Hematopoietic multipotent progenitor cell treated with erythropoietin and hydrocortisone succinate and interleukin-3 and kit ligand, for 4 days (in vitro differentiated cells): ENCODE results near the gene KLHL3.

Source experiments
- DNase-seq: peaks from one replicate; pipeline ENCODE4 v3.0.0-alpha.2; 2015

KLHL3 gene

GRCh38 chr5:137606401-137606800, 129.5 kb downstream of the KLHL3 start:
- DNase-seq, result no peak

DNA sequence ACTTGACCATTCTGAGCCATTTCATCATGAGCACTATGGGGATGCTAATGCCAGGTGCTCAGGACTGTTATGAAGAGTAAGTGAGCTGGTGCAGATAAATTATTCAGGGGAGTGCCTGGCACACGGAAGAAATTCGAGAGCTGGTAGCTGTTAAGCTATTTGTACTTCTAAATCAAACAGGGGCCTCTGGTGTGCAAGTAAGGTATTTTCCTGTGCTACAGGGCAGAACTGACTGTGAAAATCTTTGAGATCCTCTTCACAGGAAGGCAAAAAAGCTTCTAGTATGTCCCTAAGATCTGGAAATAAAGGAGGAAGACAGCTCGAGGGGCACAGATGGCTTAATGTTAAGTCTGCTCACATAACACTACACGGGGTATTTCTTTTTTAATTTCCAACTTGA, 130.5 kb downstream of the KLHL3 start:
- DNase-seq, result peak; percentile 61

- no peak for DNase-seq
Observed at GRCh38 chr5:137604348-137605095, 131.4 kb downstream of the KLHL3 start.

DNA sequence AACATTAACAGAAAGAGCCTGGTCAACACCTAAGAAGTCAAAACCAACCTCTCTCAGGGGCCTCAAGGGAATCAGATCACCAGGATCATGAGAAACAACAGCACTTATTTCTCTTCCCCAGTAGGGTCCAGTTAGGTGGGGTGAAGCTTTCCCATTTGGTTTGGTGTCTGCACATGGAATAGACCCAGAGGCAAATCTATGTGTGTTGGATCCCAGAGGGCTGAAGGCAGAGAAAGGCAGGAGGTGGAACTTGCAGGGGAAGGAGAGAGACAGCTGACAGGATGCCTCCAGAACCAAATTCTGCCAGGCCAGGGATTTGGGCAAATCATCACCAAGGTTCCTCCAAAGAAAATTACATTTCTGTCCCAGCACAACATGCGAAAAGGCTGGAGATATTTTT, 132.0 kb downstream of the KLHL3 start:
- no peak for DNase-seq

- no peak for DNase-seq
Observed at GRCh38 chr5:137603356-137603755, 132.5 kb downstream of the KLHL3 start.

- no peak for DNase-seq
Observed at GRCh38 chr5:137602721-137603273, 133.1 kb downstream of the KLHL3 start.

GRCh38 chr5:137600721-137601360, 135.0 kb downstream of the KLHL3 start:
- no peak for DNase-seq

- DNase-seq, result no peak
Observed at GRCh38 chr5:137599457-137599856, 136.4 kb downstream of the KLHL3 start.

- no peak for DNase-seq
Observed at GRCh38 chr5:137598399-137598798, 137.5 kb downstream of the KLHL3 start.

- DNase-seq, result no peak
Observed at GRCh38 chr5:137596941-137597340, 138.9 kb downstream of the KLHL3 start.

GRCh38 chr5:137595396-137596079, 140.4 kb downstream of the KLHL3 start:
- no peak for DNase-seq

- peak; percentile 15 for DNase-seq
Observed at GRCh38 chr5:137594717-137595116, 141.2 kb downstream of the KLHL3 start.

DNA sequence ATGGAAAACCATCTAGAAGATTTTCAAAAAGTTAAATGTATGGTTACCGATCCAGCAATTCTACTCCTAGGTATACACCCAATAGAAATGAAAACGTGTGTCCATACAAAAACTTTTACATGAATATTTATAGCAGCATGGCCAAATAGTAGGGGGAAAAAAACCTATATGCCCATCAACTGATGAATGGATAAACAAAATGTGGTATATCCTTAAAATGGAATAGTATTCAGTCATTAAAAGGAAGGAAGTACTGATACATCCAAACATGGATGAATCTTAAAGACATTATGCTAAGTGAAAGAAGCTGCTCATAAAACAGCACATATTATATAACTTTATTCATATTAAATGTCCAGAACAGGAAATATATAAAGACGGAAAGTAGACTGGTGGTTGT, 143.6 kb downstream of the KLHL3 start:
- DNase-seq, result no peak

GRCh38 chr5:137589185-137589584, 146.7 kb downstream of the KLHL3 start:
- DNase-seq, result no peak

DNA sequence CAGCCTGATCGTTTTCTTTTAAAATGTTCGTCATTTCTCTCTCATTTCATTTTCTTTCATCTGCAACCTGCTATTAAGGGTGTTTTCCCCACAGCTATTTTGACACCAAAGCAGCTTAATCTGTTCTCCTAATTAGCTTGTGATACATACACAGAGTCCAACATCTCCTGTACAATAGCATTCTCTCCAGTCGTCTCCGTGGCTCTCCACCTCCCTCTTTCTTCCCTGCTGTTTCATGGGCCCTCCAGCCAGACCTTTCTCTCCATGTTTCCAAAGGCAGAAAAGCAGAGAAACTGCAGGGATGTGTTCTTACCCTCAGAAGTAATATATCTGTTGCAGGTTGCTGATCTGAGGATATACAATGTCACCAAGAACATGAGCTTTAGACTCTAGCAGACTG, 148.0 kb downstream of the KLHL3 start:
- no peak for DNase-seq

- no peak for DNase-seq
Observed at GRCh38 chr5:137584262-137584661, 151.6 kb downstream of the KLHL3 start.

- DNase-seq, result no peak
Observed at GRCh38 chr5:137583129-137583528, 152.8 kb downstream of the KLHL3 start.

GRCh38 chr5:137582218-137582617, 153.7 kb downstream of the KLHL3 start:
- DNase-seq, result peak; percentile 48

GRCh38 chr5:137581776-137582175, 154.1 kb downstream of the KLHL3 start:
- no peak for DNase-seq

DNA sequence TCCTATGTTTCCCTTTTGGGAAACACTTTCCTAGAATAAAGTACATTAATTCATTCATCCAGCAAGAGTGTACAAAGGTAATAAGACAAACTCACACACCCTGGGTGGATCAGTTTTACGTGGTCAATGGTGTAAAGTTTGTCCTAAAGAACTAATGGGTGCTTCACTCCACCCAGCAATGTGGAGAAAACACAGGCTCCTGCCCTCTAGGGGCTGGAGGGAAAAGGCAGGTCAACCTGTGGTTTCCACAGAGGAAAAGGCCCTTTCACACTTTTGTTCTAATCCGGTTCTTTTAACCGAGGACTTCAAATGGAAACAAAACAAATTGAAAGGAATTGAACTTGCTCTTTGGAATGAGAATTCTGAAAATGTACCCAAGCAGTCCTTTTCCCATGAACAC, 155.9 kb downstream of the KLHL3 start:
- DNase-seq, result peak; percentile 46

DNA sequence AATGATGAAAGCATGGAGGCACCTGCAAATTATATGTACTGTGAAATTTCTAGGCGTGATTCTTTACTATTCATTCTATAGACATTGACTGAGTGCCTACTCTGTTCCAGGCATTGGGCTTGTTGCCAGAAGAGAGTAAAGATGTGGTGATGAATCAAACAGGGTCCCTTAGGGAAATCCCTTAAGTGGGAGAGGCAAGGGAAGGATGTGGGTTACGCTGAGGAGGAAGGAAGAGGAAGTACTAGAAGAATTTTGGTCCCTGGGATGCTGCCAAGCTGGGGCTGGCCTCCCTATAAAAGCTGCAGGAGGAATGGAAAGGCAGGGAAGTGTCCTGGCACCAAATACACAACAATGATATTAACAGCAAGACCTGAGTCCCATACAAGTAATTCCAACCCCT, 160.0 kb downstream of the KLHL3 start:
- DNase-seq, result no peak

GRCh38 chr5:137575211-137575610, 160.7 kb downstream of the KLHL3 start:
- DNase-seq, result no peak

- DNase-seq, result no peak
Observed at GRCh38 chr5:137573376-137573775, 162.5 kb downstream of the KLHL3 start.
